Measurements from ENCODE around the gene USP13.

Gene USP13

GRCh38 chr3:179819379-179819778 is 166.5 kb downstream of the USP13 start:
- no peak overlapping the region for H3K4me3 ChIP-seq (ENCODE audit: low read length)
- TF ChIP-seq CTCF (conservative IDR thresholded peaks at IDR 0.05; ENCODE audit: low read length): no peak
- DNase-seq (ENCODE audit: low read depth): no peak

GRCh38 chr3:179822296-179822695 is 169.5 kb downstream of the USP13 start:
- H3K4me3 ChIP-seq (ENCODE audit: low read length): no peak overlapping the region
- DNase-seq (ENCODE audit: low read depth): no peak
- TF ChIP-seq CTCF (conservative IDR thresholded peaks at IDR 0.05; ENCODE audit: low read length): no peak

- no peak overlapping the region for H3K4me3 ChIP-seq (ENCODE audit: low read length)
- TF ChIP-seq CTCF (conservative IDR thresholded peaks at IDR 0.05; ENCODE audit: low read length): no peak
- no peak for DNase-seq (ENCODE audit: low read depth)
Observed at GRCh38 chr3:179825527-179826246, 172.8 kb downstream of the USP13 start.

- DNase-seq (ENCODE audit: low read depth): no peak
- no peak overlapping the region for H3K4me3 ChIP-seq (ENCODE audit: low read length)
- no peak for TF ChIP-seq CTCF (conservative IDR thresholded peaks at IDR 0.05; ENCODE audit: low read length)
Observed at GRCh38 chr3:179826247-179826637, 173.4 kb downstream of the USP13 start.

- no peak for DNase-seq (ENCODE audit: low read depth)
- TF ChIP-seq CTCF (conservative IDR thresholded peaks at IDR 0.05; ENCODE audit: low read length): no peak
- no peak overlapping the region for H3K4me3 ChIP-seq (ENCODE audit: low read length)
Observed at GRCh38 chr3:179828738-179829137, 175.9 kb downstream of the USP13 start.

GRCh38 chr3:179829401-179829800 is 176.6 kb downstream of the USP13 start:
- no peak overlapping the region for H3K4me3 ChIP-seq (ENCODE audit: low read length)
- no peak for DNase-seq (ENCODE audit: low read depth)
- no peak for TF ChIP-seq CTCF (conservative IDR thresholded peaks at IDR 0.05; ENCODE audit: low read length)

- TF ChIP-seq CTCF (conservative IDR thresholded peaks at IDR 0.05; ENCODE audit: low read length): no peak
- no peak overlapping the region for H3K4me3 ChIP-seq (ENCODE audit: low read length)
- DNase-seq (ENCODE audit: low read depth): no peak
Observed at GRCh38 chr3:179832333-179832854, 179.6 kb downstream of the USP13 start.
